Liver (tissue), 9 donors: ENCODE data around the gene IL1A. TPM values are rescaled to one million over a fixed set of nuclear protein-coding genes. Genes with fewer than 3 reads are reported as not detected.

Source experiments
- DNase-seq: peaks from one replicate; pipeline ENCODE4 v3.0.0-alpha.2; 2017; ENCODE audit warnings: low spot score
- H3K27ac ChIP-seq, 2 donors: one replicate each; pipeline ENCODE4 v1.7.0; 2013; ENCODE audit warnings: inconsistent platforms in 2 of 2, low read length in 2 of 2, control low read depth in 1 of 2, low read depth in 1 of 2, mild to moderate bottlenecking in 1 of 2
- H3K27me3 ChIP-seq, 4 donors: one replicate each; pipeline versions ENCODE4 v1.6.1 to v1.7.0; 2013; ENCODE audit warnings: low read length in 3 of 4, inconsistent platforms in 1 of 4, mild to moderate bottlenecking in 1 of 4, moderate library complexity in 1 of 4; ENCODE audit not compliant: control insufficient read depth in 4 of 4, insufficient read depth in 4 of 4
- H3K36me3 ChIP-seq, 4 donors: one replicate each; pipeline versions ENCODE4 v1.6.1 to v1.7.0; 2013; ENCODE audit warnings: low read length in 3 of 4, mild to moderate bottlenecking in 3 of 4, low read depth in 1 of 4, moderate library complexity in 1 of 4; ENCODE audit not compliant: control insufficient read depth in 4 of 4, insufficient read depth in 3 of 4
- H3K4me1 ChIP-seq, 4 donors: one replicate each; pipeline versions ENCODE4 v1.6.1 to v1.7.0; 2013; ENCODE audit warnings: low read length in 3 of 4, mild to moderate bottlenecking in 3 of 4, moderate library complexity in 1 of 4; ENCODE audit not compliant: control insufficient read depth in 4 of 4, insufficient read depth in 4 of 4
- H3K4me3 ChIP-seq, 3 donors: one replicate each; pipeline versions ENCODE4 v1.6.1 to v1.7.0; 2013; ENCODE audit warnings: low read length in 3 of 3, control low read depth in 1 of 3, low read depth in 1 of 3, mild to moderate bottlenecking in 1 of 3
- H3K9ac ChIP-seq, 2 donors: one replicate each; pipeline ENCODE4 v1.7.0; 2013; ENCODE audit warnings: low read length in 2 of 2, mild to moderate bottlenecking in 2 of 2, moderate library complexity in 2 of 2, control low read depth in 1 of 2, low read depth in 1 of 2
- H3K9me3 ChIP-seq, 4 donors: one replicate each; pipeline versions ENCODE4 v1.6.1 to v1.7.0; 2013; ENCODE audit warnings: low read length in 3 of 4; ENCODE audit not compliant: control insufficient read depth in 4 of 4
- EGR1 ChIP-seq, 2 donors: IDR thresholded peaks; 2 replicates each; pipeline ENCODE4 v1.6.1; 2016 to 2018; ENCODE audit warnings: antibody characterized with exemption in 2 of 2, low read depth in 2 of 2
- FOXA1 ChIP-seq: IDR thresholded peaks from 2 replicates; pipeline ENCODE4 v1.6.1; 2016; ENCODE audit warnings: antibody characterized with exemption
- FOXA2 ChIP-seq: IDR thresholded peaks from 2 replicates; pipeline ENCODE4 v1.6.1; 2016; ENCODE audit warnings: antibody characterized with exemption
- GABPA ChIP-seq, 2 donors: IDR thresholded peaks in 1 of 2; conservative IDR thresholded peaks in 1 of 2; 2 replicates each; pipeline ENCODE4 v1.6.1; 2016; ENCODE audit warnings: antibody characterized with exemption in 2 of 2, mild to moderate bottlenecking in 1 of 2, moderate library complexity in 1 of 2
- HNF4A ChIP-seq, 2 donors: conservative IDR thresholded peaks; 2 replicates each; pipeline ENCODE4 v1.6.1; 2016; ENCODE audit warnings: antibody characterized with exemption in 2 of 2, mild to moderate bottlenecking in 2 of 2
- HNF4G ChIP-seq: IDR thresholded peaks from 2 replicates; pipeline ENCODE4 v1.6.1; 2016; ENCODE audit warnings: antibody characterized with exemption
- JUND ChIP-seq, 2 donors: IDR thresholded peaks; 2 replicates each; pipeline ENCODE4 v1.6.1; 2016; ENCODE audit warnings: antibody characterized with exemption in 2 of 2
- NR2F2 ChIP-seq: IDR thresholded peaks from 2 replicates; pipeline ENCODE4 v1.6.1; 2016; ENCODE audit warnings: antibody characterized with exemption
- RAD21 ChIP-seq, 2 donors: IDR thresholded peaks; 2 replicates each; pipeline ENCODE4 v1.6.1; 2016; ENCODE audit warnings: antibody characterized with exemption in 2 of 2, mild to moderate bottlenecking in 2 of 2
- RXRA ChIP-seq, 2 donors: IDR thresholded peaks; 2 replicates each; pipeline ENCODE4 v1.6.1; 2017 to 2018; ENCODE audit warnings: antibody characterized with exemption in 2 of 2, mild to moderate bottlenecking in 1 of 2
- SP1 ChIP-seq: IDR thresholded peaks from 2 replicates; pipeline ENCODE4 v1.6.1; 2018; ENCODE audit warnings: antibody characterized with exemption, mild to moderate bottlenecking
- TAF1 ChIP-seq: conservative IDR thresholded peaks from 2 replicates; pipeline ENCODE4 v1.6.1; 2016; ENCODE audit warnings: antibody characterized with exemption, mild to moderate bottlenecking
- YY1 ChIP-seq: IDR thresholded peaks from 2 replicates; pipeline ENCODE4 v1.6.1; 2016; ENCODE audit warnings: antibody characterized with exemption, mild to moderate bottlenecking
- WGBS: extraction: QIAGEN DNeasy Blood & Tissue Kit; methylation state at CpG from one replicate; pipeline ENCODE4 v1.1.7; 2013; 5-methylcytosine and 5-hydroxymethylcytosine counted together
- polyA plus RNA-seq, 2 donors: library from polyadenylated mRNA; stranded (reverse) in 1 of 2; unstranded in 1 of 2; fragments of 200-250 nt in 1 of 2; fragments of >200 nt in 1 of 2; fragmentation: Nextera tagmentation in 1 of 2; extraction: Ambion mirVana in 1 of 2; gene quantifications; one replicate each; pipeline versions ENCODE4 v1.2.1 to v1.2.3, GENCODE V29; 2013 to 2015
- total RNA-seq, 2 donors: library from RNA; depleted of rRNA; stranded (reverse); fragments of >200 nt; gene quantifications; one replicate each; pipeline ENCODE4 v1.2.3, GENCODE V29; 2014
- TF ChIP-seq, protein P1 (sequence below): IDR thresholded peaks from 2 replicates; pipeline ENCODE4 v1.6.1; 2016; ENCODE audit warnings: antibody characterized with exemption, mild to moderate bottlenecking
- TF ChIP-seq, protein P2 (sequence below): IDR thresholded peaks from 2 replicates; pipeline ENCODE4 v1.6.1; 2016; ENCODE audit warnings: antibody characterized with exemption
- TF ChIP-seq, protein P3 (sequence below): IDR thresholded peaks from 2 replicates; pipeline ENCODE4 v1.6.1; 2016; ENCODE audit warnings: antibody characterized with exemption
- TF ChIP-seq, protein P4 (sequence below): fragments of 150-350 bp; IDR thresholded peaks from 2 replicates; pipeline ENCODE4 v1.5.1; 2017; ENCODE audit warnings: improper control_type of control experiment, low read depth, low read length; ENCODE audit not compliant: missing input control
- donor health status: healthy.
- donor health status: healthy.
- donor health status: healthy.
- donor health status: healthy.
- donor health status: healthy.

The IL1A gene
- total and polyA plus RNA-seq, 4 donors = 0.05 TPM; not detected in 3

DNA sequence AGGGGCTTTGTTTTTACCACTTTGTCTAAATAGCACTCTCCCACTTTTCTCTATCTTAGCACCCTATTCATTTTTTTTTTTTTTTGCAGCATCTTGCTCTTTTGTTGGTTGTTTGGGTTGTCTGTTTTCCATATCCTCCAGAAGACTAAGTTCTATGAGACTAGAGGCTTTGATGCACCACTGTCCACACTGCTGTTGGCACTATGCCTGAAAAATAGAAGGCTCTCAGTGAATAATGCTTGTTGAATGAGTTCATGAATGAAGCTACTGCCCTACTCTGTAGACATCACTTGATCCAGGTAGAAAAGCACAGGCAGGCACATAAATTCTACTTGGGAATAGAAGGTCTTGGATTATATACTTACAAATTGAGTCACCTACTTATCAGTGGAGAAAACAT is 7.3 kb downstream of the IL1A start:
- no peaks in the 10 kb centered on the region for H3K4me1 ChIP-seq
- no peaks in the 10 kb centered on the region for H3K36me3 ChIP-seq
- no peak overlapping the region for H3K27ac ChIP-seq
- H3K9me3 ChIP-seq = no peaks in the 10 kb centered on the region
- no peak for DNase-seq
- no peak overlapping the region for H3K4me3 ChIP-seq
- TF ChIP-seq GABPA (IDR thresholded peaks at IDR 0.05 in 1 of 2, conservative IDR thresholded peaks at IDR 0.05 in 1 of 2) (no peak), HNF4G (no peak), NR2F2 (no peak), HNF4A (conservative IDR thresholded peaks at IDR 0.05) (no peak), FOXA1 (no peak), TAF1 (no peak), YY1 (no peak), JUND (IDR thresholded peaks at IDR 0.05) (no peak), RAD21 (IDR thresholded peaks at IDR 0.05) (no peak), EGR1 (IDR thresholded peaks at IDR 0.05; ENCODE audit: low read depth in 2 of 2) (no peak), FOXA2 (no peak), SP1 (no peak)
- TF ChIP-seq, protein P1, sequence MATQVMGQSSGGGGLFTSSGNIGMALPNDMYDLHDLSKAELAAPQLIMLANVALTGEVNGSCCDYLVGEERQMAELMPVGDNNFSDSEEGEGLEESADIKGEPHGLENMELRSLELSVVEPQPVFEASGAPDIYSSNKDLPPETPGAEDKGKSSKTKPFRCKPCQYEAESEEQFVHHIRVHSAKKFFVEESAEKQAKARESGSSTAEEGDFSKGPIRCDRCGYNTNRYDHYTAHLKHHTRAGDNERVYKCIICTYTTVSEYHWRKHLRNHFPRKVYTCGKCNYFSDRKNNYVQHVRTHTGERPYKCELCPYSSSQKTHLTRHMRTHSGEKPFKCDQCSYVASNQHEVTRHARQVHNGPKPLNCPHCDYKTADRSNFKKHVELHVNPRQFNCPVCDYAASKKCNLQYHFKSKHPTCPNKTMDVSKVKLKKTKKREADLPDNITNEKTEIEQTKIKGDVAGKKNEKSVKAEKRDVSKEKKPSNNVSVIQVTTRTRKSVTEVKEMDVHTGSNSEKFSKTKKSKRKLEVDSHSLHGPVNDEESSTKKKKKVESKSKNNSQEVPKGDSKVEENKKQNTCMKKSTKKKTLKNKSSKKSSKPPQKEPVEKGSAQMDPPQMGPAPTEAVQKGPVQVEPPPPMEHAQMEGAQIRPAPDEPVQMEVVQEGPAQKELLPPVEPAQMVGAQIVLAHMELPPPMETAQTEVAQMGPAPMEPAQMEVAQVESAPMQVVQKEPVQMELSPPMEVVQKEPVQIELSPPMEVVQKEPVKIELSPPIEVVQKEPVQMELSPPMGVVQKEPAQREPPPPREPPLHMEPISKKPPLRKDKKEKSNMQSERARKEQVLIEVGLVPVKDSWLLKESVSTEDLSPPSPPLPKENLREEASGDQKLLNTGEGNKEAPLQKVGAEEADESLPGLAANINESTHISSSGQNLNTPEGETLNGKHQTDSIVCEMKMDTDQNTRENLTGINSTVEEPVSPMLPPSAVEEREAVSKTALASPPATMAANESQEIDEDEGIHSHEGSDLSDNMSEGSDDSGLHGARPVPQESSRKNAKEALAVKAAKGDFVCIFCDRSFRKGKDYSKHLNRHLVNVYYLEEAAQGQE = no peak
- TF ChIP-seq, protein P2, sequence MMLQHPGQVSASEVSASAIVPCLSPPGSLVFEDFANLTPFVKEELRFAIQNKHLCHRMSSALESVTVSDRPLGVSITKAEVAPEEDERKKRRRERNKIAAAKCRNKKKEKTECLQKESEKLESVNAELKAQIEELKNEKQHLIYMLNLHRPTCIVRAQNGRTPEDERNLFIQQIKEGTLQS = no peak
- H3K9ac ChIP-seq = no peak overlapping the region
- no peaks in the 10 kb centered on the region for H3K27me3 ChIP-seq

DNA sequence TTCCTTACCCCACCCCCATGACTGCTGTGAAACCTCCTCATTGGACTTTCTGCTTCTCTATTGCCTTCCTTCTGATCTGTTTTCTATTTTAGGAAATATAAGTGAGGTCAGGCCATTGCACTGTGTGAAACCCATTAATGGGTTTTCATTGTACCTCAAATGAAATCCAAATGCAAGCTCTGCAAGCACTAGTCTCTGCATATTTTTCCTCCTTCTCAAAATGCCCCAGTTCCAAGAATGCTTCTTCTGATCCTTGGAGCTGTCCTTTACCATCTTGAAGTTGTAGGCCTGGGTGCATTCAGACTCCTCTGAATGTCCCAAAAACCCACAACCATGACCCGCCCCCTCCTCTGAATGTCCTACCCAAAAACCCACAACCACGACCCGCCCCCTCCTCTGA is 8.2 kb downstream of the IL1A start:
- no peaks in the 10 kb centered on the region for H3K36me3 ChIP-seq
- H3K9me3 ChIP-seq = no peaks in the 10 kb centered on the region
- no peaks in the 10 kb centered on the region for H3K27me3 ChIP-seq
- H3K9ac ChIP-seq = no peak overlapping the region
- WGBS = 79% methylated on average over 3 of the region's 3 CpGs
- no peak for DNase-seq
- no peak overlapping the region for H3K4me3 ChIP-seq
- H3K27ac ChIP-seq = no peak overlapping the region
- H3K4me1 ChIP-seq = no peaks in the 10 kb centered on the region
- no peak for TF ChIP-seq FOXA2
- TF ChIP-seq, protein P3, sequence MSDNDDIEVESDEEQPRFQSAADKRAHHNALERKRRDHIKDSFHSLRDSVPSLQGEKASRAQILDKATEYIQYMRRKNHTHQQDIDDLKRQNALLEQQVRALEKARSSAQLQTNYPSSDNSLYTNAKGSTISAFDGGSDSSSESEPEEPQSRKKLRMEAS = no peak
- no peak for TF ChIP-seq HNF4A (conservative IDR thresholded peaks at IDR 0.05)
- TF ChIP-seq TAF1 = no peak
- no peak for TF ChIP-seq EGR1 (IDR thresholded peaks at IDR 0.05; ENCODE audit: low read depth in 2 of 2)
- no peak for TF ChIP-seq RAD21 (IDR thresholded peaks at IDR 0.05)
- TF ChIP-seq GABPA (IDR thresholded peaks at IDR 0.05 in 1 of 2, conservative IDR thresholded peaks at IDR 0.05 in 1 of 2) = no peak
- no peak for TF ChIP-seq NR2F2
- no peak for TF ChIP-seq SP1
- TF ChIP-seq, protein P4, sequence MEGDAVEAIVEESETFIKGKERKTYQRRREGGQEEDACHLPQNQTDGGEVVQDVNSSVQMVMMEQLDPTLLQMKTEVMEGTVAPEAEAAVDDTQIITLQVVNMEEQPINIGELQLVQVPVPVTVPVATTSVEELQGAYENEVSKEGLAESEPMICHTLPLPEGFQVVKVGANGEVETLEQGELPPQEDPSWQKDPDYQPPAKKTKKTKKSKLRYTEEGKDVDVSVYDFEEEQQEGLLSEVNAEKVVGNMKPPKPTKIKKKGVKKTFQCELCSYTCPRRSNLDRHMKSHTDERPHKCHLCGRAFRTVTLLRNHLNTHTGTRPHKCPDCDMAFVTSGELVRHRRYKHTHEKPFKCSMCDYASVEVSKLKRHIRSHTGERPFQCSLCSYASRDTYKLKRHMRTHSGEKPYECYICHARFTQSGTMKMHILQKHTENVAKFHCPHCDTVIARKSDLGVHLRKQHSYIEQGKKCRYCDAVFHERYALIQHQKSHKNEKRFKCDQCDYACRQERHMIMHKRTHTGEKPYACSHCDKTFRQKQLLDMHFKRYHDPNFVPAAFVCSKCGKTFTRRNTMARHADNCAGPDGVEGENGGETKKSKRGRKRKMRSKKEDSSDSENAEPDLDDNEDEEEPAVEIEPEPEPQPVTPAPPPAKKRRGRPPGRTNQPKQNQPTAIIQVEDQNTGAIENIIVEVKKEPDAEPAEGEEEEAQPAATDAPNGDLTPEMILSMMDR = no peak
- TF ChIP-seq, protein P2 = no peak
- TF ChIP-seq HNF4G = no peak
- no peak for TF ChIP-seq JUND (IDR thresholded peaks at IDR 0.05)
- TF ChIP-seq, protein P1 = no peak
- no peak for TF ChIP-seq RXRA (IDR thresholded peaks at IDR 0.05)
- no peak for TF ChIP-seq YY1
